Cardiac muscle cell (in vitro differentiated cells and primary cell): ENCODE results near the gene CXCL12. TPM values are rescaled to one million over a fixed set of nuclear protein-coding genes. Genes with fewer than 3 reads are reported as not detected.

Experiments
- DNase-seq, 2 donors: peaks; one replicate each; pipeline versions ENCODE4 v3.0.0 to v3.0.0-alpha.2; 2010 to 2017; ENCODE audit warnings: low read depth in 1 of 2, low spot score in 1 of 2
- H3K27ac ChIP-seq: fragments of 200-600 bp; sonication (generic); 2 replicates; pipeline ENCODE4 v1.5.1; 2016
- H3K27me3 ChIP-seq: fragments of 200-600 bp; sonication (generic); 2 replicates; pipeline ENCODE4 v1.6.0; 2016; ENCODE audit warnings: control low read depth
- H3K36me3 ChIP-seq: fragments of 200-600 bp; sonication (generic); 2 replicates; pipeline ENCODE4 v1.5.1; 2016; ENCODE audit warnings: control low read depth
- H3K4me1 ChIP-seq: fragments of 200-600 bp; sonication (generic); 2 replicates; pipeline ENCODE4 v1.8.1; 2017; ENCODE audit warnings: low read depth, mild to moderate bottlenecking, mixed run types
- H3K4me3 ChIP-seq: fragments of 200-600 bp; sonication (generic); 2 replicates; pipeline ENCODE4 v1.5.1; 2016; ENCODE audit warnings: mild to moderate bottlenecking
- H3K9me3 ChIP-seq: fragments of 200-600 bp; sonication (generic); 2 replicates; pipeline ENCODE4 v1.5.1; 2017; ENCODE audit warnings: low read depth, mild to moderate bottlenecking, control low read depth
- CTCF ChIP-seq: IDR thresholded peaks from 2 replicates; pipeline ENCODE4 v1.5.1; 2012; ENCODE audit warnings: low read depth, mild to moderate bottlenecking, low read length
- polyA plus RNA-seq: library from polyadenylated mRNA; unstranded; fragments of >200 nt; fragmentation: Nextera tagmentation; extraction: Ambion mirVana; gene quantifications from 2 replicates; pipeline ENCODE4 v1.2.1, GENCODE V29; 2016
- total RNA-seq: library from RNA; depleted of rRNA; stranded (reverse); fragments of >200 nt; gene quantifications from 2 replicates; pipeline ENCODE4 v1.2.3, GENCODE V29; 2016

CXCL12 gene
- total and polyA plus RNA-seq, 2 experiments from 2014 or later, result 10.1 to 68.9 TPM

GRCh38 chr10:44364566-44364965 lies 20.3 kb downstream of the CXCL12 start:
- Histone ChIP-seq H3K4me1 (no peaks in the 10 kb centered on the region), H3K36me3 (no peaks in the 10 kb centered on the region), H3K27ac (no peak overlapping the region), H3K9me3 (no peaks in the 10 kb centered on the region), H3K27me3 (no peaks in the 10 kb centered on the region), H3K4me3 (no peak overlapping the region)
- no peak for DNase-seq
- TF ChIP-seq CTCF, result no peak

GRCh38 chr10:44363716-44364115 lies 21.2 kb downstream of the CXCL12 start:
- no peaks in the 10 kb centered on the region for H3K36me3 ChIP-seq
- TF ChIP-seq CTCF, result no peak
- DNase-seq, result no peak
- H3K27me3 ChIP-seq, result no peaks in the 10 kb centered on the region
- H3K27ac ChIP-seq, result no peak overlapping the region
- H3K4me3 ChIP-seq, result no peak overlapping the region
- no peaks in the 10 kb centered on the region for H3K9me3 ChIP-seq
- H3K4me1 ChIP-seq, result no peaks in the 10 kb centered on the region

- H3K4me3 ChIP-seq, result no peak overlapping the region
- no peaks in the 10 kb centered on the region for H3K4me1 ChIP-seq
- no peaks in the 10 kb centered on the region for H3K9me3 ChIP-seq
- H3K27ac ChIP-seq, result no peak overlapping the region
- no peaks in the 10 kb centered on the region for H3K27me3 ChIP-seq
- H3K36me3 ChIP-seq, result no peaks in the 10 kb centered on the region
- no peak for TF ChIP-seq CTCF
- no peak for DNase-seq
Measured at GRCh38 chr10:44362866-44363711, 21.8 kb downstream of the CXCL12 start.

- Histone ChIP-seq H3K27me3 (no peaks in the 10 kb centered on the region), H3K4me1 (no peaks in the 10 kb centered on the region), H3K27ac (no peak overlapping the region), H3K9me3 (no peaks in the 10 kb centered on the region), H3K4me3 (no peak overlapping the region), H3K36me3 (no peaks in the 10 kb centered on the region)
- TF ChIP-seq CTCF, result no peak
- no peak for DNase-seq
Measured at GRCh38 chr10:44361109-44361508, 23.8 kb downstream of the CXCL12 start.

- H3K9me3 ChIP-seq, result no peaks in the 10 kb centered on the region
- no peak for TF ChIP-seq CTCF
- no peak overlapping the region for H3K27ac ChIP-seq
- no peaks in the 10 kb centered on the region for H3K36me3 ChIP-seq
- H3K4me3 ChIP-seq, result no peak overlapping the region
- no peak for DNase-seq
- H3K27me3 ChIP-seq, result no peaks in the 10 kb centered on the region
- H3K4me1 ChIP-seq, result no peaks in the 10 kb centered on the region
Measured at GRCh38 chr10:44358080-44358771, 26.7 kb downstream of the CXCL12 start.
